ENCODE measurements around the gene UCHL1.

Gene UCHL1

DNA sequence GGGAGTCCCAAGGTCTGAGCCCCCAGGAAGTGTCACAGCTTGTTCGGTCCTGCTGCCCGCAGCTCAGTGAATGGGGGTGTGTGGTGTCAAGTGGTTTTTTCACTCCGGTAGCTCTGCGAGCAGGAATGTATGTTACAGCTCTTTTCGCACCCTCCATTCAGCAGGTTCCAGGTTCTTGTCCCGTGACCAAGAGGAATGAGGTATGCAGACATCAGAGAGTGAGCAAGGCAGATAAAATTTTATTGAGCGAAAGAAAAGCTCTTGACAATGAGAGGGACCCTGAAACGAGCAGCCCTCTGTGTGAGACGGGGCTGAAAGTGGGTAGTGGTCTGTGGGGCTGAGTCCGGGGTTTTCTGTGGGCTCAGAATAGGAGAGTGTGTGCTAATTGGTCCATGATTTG is 31.5 kb downstream of the UCHL1 start:
- no peak overlapping the region for H3K27ac ChIP-seq
- no peak for TF ChIP-seq ZFX (IDR thresholded peaks at IDR 0.05; ENCODE audit: borderline replicate concordance)
- TF ChIP-seq, protein P1, sequence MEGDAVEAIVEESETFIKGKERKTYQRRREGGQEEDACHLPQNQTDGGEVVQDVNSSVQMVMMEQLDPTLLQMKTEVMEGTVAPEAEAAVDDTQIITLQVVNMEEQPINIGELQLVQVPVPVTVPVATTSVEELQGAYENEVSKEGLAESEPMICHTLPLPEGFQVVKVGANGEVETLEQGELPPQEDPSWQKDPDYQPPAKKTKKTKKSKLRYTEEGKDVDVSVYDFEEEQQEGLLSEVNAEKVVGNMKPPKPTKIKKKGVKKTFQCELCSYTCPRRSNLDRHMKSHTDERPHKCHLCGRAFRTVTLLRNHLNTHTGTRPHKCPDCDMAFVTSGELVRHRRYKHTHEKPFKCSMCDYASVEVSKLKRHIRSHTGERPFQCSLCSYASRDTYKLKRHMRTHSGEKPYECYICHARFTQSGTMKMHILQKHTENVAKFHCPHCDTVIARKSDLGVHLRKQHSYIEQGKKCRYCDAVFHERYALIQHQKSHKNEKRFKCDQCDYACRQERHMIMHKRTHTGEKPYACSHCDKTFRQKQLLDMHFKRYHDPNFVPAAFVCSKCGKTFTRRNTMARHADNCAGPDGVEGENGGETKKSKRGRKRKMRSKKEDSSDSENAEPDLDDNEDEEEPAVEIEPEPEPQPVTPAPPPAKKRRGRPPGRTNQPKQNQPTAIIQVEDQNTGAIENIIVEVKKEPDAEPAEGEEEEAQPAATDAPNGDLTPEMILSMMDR (IDR thresholded peaks at IDR 0.05), result no peak

DNA sequence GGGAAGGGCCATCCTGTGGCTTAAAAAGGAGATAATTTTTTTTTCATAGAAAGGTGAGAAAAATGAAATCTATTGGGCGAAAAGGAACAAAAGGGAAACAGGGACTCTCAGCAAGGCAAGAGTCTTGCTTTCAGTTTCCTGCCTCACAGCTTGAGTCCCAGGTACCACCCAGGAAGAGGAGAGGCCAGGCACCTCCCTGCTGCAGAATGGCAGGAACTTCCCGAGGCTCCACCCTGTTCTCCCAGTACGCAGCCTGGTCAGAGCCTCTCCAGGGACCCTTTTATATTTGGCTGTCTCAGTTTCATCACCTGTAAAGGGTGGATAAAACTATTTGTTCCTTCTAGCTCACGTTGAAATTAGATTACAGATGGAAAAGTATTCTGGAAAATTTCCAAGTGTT is 33.8 kb downstream of the UCHL1 start:
- no peak overlapping the region for H3K27ac ChIP-seq
- TF ChIP-seq, protein P1 (IDR thresholded peaks at IDR 0.05), result no peak
- TF ChIP-seq ZFX (IDR thresholded peaks at IDR 0.05; ENCODE audit: borderline replicate concordance), result no peak

DNA sequence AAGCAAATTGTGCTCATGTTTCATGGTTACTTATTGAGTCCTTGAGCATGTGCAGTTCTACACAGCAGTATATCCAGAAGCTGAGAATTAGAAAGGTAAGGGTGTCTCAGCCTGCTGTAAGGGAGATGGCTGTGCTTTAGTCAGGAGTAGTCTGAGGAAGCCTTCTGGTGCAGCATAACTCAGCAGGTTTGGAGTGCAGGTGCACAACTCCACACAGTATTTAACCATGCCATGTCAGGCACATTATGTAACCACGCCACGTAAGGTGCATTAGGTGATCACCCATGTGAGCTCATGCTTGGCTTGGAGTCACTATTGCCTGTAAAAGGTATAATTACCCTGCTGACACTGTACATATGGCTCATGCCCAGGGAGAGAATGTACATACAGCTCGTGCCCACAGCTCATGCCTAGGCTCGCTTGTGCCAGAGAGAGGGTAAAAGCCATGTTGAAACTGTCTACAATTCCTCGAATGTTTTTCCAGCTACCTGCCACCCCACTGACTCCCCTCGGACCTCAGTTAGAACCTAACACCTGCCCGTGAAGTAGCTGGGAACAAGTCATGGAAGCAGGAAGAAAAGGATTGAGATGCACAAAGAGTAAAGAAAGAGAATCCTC is 37.8 kb downstream of the UCHL1 start:
- H3K27ac ChIP-seq, result no peak overlapping the region
- TF ChIP-seq, protein P1 (IDR thresholded peaks at IDR 0.05), result no peak
- no peak for TF ChIP-seq ZFX (IDR thresholded peaks at IDR 0.05; ENCODE audit: borderline replicate concordance)

- no peak overlapping the region for H3K27ac ChIP-seq
- TF ChIP-seq, protein P1 (IDR thresholded peaks at IDR 0.05), result no peak
- TF ChIP-seq ZFX (IDR thresholded peaks at IDR 0.05; ENCODE audit: borderline replicate concordance), result no peak
These were observed 40.3 kb downstream of the UCHL1 start for GRCh38 chr4:41296995-41297394.

DNA sequence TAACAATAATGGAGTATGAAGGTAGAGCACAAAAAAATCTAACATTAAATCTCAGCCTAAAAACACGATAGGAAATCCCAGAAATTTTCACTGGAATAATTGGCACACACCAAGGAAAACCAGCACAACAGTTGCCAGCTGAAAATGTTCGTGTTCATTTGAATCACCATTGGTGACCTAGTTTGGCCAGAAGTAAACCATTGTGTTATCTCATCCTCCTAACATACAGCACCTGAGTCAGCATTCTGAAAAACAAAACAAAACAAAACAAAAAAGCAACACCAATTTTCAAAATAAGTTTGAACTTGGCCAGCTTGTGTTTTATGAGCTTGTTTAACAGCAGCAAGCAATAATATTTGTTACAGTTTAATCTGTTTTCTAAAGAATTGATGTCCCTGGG is 41.1 kb downstream of the UCHL1 start:
- H3K27ac ChIP-seq, result no peak overlapping the region
- no peak for TF ChIP-seq ZFX (IDR thresholded peaks at IDR 0.05; ENCODE audit: borderline replicate concordance)
- TF ChIP-seq, protein P1 (IDR thresholded peaks at IDR 0.05), result no peak

DNA sequence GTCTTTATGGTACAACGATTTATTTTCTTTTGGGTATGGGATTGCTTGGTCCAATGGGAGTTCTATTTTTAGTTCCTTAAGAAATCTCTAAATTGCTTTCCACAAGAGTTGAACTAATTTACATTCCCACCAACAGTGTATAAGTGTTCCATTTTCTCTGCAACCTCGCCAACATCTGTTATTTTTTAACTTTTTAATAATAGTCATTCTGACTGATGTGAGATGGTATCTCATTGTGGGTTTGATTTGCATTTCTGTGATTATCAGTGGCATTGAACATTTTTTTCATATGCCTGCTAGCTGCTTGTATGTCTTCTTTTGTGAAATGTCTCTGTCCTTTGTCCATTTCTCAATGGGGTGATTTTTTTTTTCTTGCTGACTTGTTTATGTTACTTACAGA is 42.8 kb downstream of the UCHL1 start:
- TF ChIP-seq, protein P1 (IDR thresholded peaks at IDR 0.05), result no peak
- TF ChIP-seq ZFX (IDR thresholded peaks at IDR 0.05; ENCODE audit: borderline replicate concordance), result no peak
- H3K27ac ChIP-seq, result no peak overlapping the region

GRCh38 chr4:41301137-41301536 is 44.4 kb downstream of the UCHL1 start:
- TF ChIP-seq, protein P1 (IDR thresholded peaks at IDR 0.05), result no peak
- TF ChIP-seq ZFX (IDR thresholded peaks at IDR 0.05; ENCODE audit: borderline replicate concordance), result no peak
- no peak overlapping the region for H3K27ac ChIP-seq

Measured in 22Rv1 (cell line).